Measurements from ENCODE around the gene TADA3. TPM values are rescaled to one million over a fixed set of nuclear protein-coding genes. Genes with fewer than 3 reads are reported as not detected.

TADA3 gene
- total and polyA plus RNA-seq, 4 donors: 41.6 to 62.3 (median 53.2) TPM

- Histone ChIP-seq H3K4me3 (no peak overlapping the region), H3K9me3 (ENCODE audit: control insufficient read depth in 4 of 4, insufficient read depth in 3 of 4, low read length in 3 of 4) (no peaks in the 10 kb centered on the region), H3K27ac (ENCODE audit: low read depth in 1 of 2, low read length in 1 of 2) (no peak overlapping the region), H3K9ac (ENCODE audit: insufficient read depth in 1 of 2, low read length in 2 of 2) (no peak overlapping the region), H3K36me3 (ENCODE audit: control insufficient read depth in 4 of 4, insufficient read depth in 4 of 4, low read length in 4 of 4) (peaks cover 7 to 49% (median 37%) of the 10 kb centered on the region in 4 donors), H3K4me1 (ENCODE audit: control insufficient read depth in 5 of 5, insufficient read depth in 5 of 5, low read length in 5 of 5) (peaks cover 0 to 4% (median 0%) of the 10 kb centered on the region in 5 donors), H3K27me3 (ENCODE audit: control insufficient read depth in 3 of 3, insufficient read depth in 3 of 3, low read length in 2 of 3) (no peaks in the 10 kb centered on the region)
- DNase-seq (no peak), ATAC-seq (ENCODE audit: insufficient read depth, low FRiP score) (no peak)
- WGBS, 2 donors: 60 to 76% methylated on average over 12 of the region's 12 CpGs
- TF ChIP-seq CTCF (IDR thresholded peaks at IDR 0.05; ENCODE audit: control extremely low read depth, extremely low read depth): no peak
Observed at GRCh38 chr3:9837701-9838582, 45.7 kb upstream of the TADA3 start.

- 88 to 89% methylated on average over 18 of the region's 18 CpGs for WGBS, 2 donors
- peaks cover 0 to 39% (median 32%) of the 10 kb centered on the region in 4 donors for H3K36me3 ChIP-seq (ENCODE audit: control insufficient read depth in 4 of 4, insufficient read depth in 4 of 4, low read length in 4 of 4)
- H3K4me1 ChIP-seq (ENCODE audit: control insufficient read depth in 5 of 5, insufficient read depth in 5 of 5, low read length in 5 of 5): no peaks in the 10 kb centered on the region
- TF ChIP-seq CTCF (IDR thresholded peaks at IDR 0.05; ENCODE audit: control extremely low read depth, extremely low read depth): no peak
- no peaks in the 10 kb centered on the region for H3K9me3 ChIP-seq (ENCODE audit: control insufficient read depth in 4 of 4, insufficient read depth in 3 of 4, low read length in 3 of 4)
- DNase-seq (no peak), ATAC-seq (ENCODE audit: insufficient read depth, low FRiP score) (no peak)
- H3K4me3 ChIP-seq: no peak overlapping the region
- no peak overlapping the region for H3K9ac ChIP-seq (ENCODE audit: insufficient read depth in 1 of 2, low read length in 2 of 2)
- no peak overlapping the region for H3K27ac ChIP-seq (ENCODE audit: low read depth in 1 of 2, low read length in 1 of 2)
- no peaks in the 10 kb centered on the region for H3K27me3 ChIP-seq (ENCODE audit: control insufficient read depth in 3 of 3, insufficient read depth in 3 of 3, low read length in 2 of 3)
Observed at GRCh38 chr3:9834520-9835380, 42.5 kb upstream of the TADA3 start.

GRCh38 chr3:9833078-9833477 is 40.8 kb upstream of the TADA3 start:
- Histone ChIP-seq H3K27me3 (ENCODE audit: control insufficient read depth in 3 of 3, insufficient read depth in 3 of 3, low read length in 2 of 3) (no peaks in the 10 kb centered on the region), H3K4me1 (ENCODE audit: control insufficient read depth in 5 of 5, insufficient read depth in 5 of 5, low read length in 5 of 5) (no peaks in the 10 kb centered on the region), H3K9ac (ENCODE audit: insufficient read depth in 1 of 2, low read length in 2 of 2) (no peak overlapping the region), H3K27ac (ENCODE audit: low read depth in 1 of 2, low read length in 1 of 2) (no peak overlapping the region), H3K4me3 (no peak overlapping the region), H3K36me3 (ENCODE audit: control insufficient read depth in 4 of 4, insufficient read depth in 4 of 4, low read length in 4 of 4) (peaks cover 3 to 40% (median 37%) of the 10 kb centered on the region in 4 donors), H3K9me3 (ENCODE audit: control insufficient read depth in 4 of 4, insufficient read depth in 3 of 4, low read length in 3 of 4) (no peaks in the 10 kb centered on the region)
- TF ChIP-seq CTCF (IDR thresholded peaks at IDR 0.05; ENCODE audit: control extremely low read depth, extremely low read depth): no peak
- DNase-seq (no peak), ATAC-seq (ENCODE audit: insufficient read depth, low FRiP score) (no peak)
- 94 to 95% methylated on average over 9 of the region's 9 CpGs for WGBS, 2 donors
